ENCODE measurements around the gene CDH24. TPM values are rescaled to one million over a fixed set of nuclear protein-coding genes. Genes with fewer than 3 reads are reported as not detected.

The CDH24 gene
- polyA plus RNA-seq, 2 of the 4 experiments (the other 2 are of a cell fraction), result 4.8 to 5.1 TPM

DNA sequence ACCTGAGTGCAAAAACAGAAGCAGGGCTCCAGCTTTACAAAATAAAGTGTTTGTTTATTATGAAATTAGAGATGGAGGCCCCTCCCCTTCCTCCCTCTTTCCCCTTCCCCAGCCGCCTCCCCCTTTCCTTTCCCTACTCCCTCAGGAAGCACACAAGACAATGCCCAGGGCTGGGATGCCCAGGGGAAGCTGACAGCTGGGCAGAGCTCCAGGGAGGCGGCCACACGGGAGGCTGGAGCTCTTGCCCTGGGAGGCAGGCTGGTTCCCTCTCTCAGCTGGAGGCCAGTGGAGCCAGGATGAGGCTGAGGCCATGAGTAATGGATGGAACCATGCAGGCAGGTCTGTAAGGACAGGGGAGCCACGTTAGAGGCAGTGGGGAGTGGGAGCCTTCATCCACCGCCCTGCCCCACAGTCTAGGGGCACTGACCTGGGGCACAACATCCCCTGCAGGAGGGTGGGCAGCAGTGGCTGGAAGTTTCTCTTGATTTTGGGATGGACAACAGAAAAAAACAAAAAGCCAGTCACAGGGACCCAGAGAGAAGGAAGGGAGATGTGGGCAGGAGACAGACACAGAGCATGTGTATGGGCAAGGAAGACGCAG, 10.2 kb downstream of the CDH24 start:
- WGBS (ENCODE audit: missing lambda C conversion rate), result 60% methylated on average over 6 of the region's 6 CpGs
- Histone ChIP-seq H3K9me3 (no peaks in the 10 kb centered on the region), H3K4me1 (no peaks in the 10 kb centered on the region), H3K27ac (0 out of 6 replicates have a peak overlapping the region, but pooled peaks of 1 of the 2 experiments have one; percentile 12), H3K4me2 (no peak overlapping the region), H3K4me3 (no peak overlapping the region)
- POLR2A ChIA-PET, result no interaction called here
- TF ChIP-seq POLR2AphosphoS2 (conservative IDR thresholded peaks at IDR 0.05; ENCODE audit: low read length), result no peak
- no peak for TF ChIP-seq ESRRA (IDR thresholded peaks at IDR 0.05; ENCODE audit: borderline replicate concordance, low read length)
- no peak for TF ChIP-seq CEBPB (IDR thresholded peaks at IDR 0.05)
- TF ChIP-seq FOSB (CRISPR knock-in tag; IDR thresholded peaks at IDR 0.05), result no peak
- TF ChIP-seq CHD2 (IDR thresholded peaks at IDR 0.05; ENCODE audit: low read length, partially characterized antibody), result no peak
- TF ChIP-seq, protein P1, sequence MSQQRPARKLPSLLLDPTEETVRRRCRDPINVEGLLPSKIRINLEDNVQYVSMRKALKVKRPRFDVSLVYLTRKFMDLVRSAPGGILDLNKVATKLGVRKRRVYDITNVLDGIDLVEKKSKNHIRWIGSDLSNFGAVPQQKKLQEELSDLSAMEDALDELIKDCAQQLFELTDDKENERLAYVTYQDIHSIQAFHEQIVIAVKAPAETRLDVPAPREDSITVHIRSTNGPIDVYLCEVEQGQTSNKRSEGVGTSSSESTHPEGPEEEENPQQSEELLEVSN (IDR thresholded peaks at IDR 0.05; ENCODE audit: borderline replicate concordance, low read depth), result no peak
- TF ChIP-seq POLR2A (IDR thresholded peaks at IDR 0.05; ENCODE audit: low read length), result no peak
- TF ChIP-seq, protein P2, sequence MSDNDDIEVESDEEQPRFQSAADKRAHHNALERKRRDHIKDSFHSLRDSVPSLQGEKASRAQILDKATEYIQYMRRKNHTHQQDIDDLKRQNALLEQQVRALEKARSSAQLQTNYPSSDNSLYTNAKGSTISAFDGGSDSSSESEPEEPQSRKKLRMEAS (IDR thresholded peaks at IDR 0.05), result no peak
- no peak for TF ChIP-seq MAZ (IDR thresholded peaks at IDR 0.05; ENCODE audit: borderline replicate concordance, low read depth, low read length)
- no peak for TF ChIP-seq CBX2 (IDR thresholded peaks at IDR 0.05; ENCODE audit: borderline replicate concordance, low read depth)
- no peak for TF ChIP-seq NR3C1 (IDR thresholded peaks at IDR 0.05)
- TF ChIP-seq, protein P3, sequence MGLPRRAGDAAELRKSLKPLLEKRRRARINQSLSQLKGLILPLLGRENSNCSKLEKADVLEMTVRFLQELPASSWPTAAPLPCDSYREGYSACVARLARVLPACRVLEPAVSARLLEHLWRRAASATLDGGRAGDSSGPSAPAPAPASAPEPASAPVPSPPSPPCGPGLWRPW (IDR thresholded peaks at IDR 0.05), result no peak
- no peak for TF ChIP-seq HOXB5 (CRISPR knock-in tag; IDR thresholded peaks at IDR 0.05)
- no peak for TF ChIP-seq RARB (CRISPR knock-in tag; IDR thresholded peaks at IDR 0.05)
- CTCF ChIA-PET, result interaction anchor here (0.7 to 33.8 kb wide), 7 partner anchors 8 to 59 kb away, joined by 3 to 1206 read pairs (median 4); partner anchors contain the start of genes AJUBA and CDH24
- FAIRE-seq, result no peak
- no peak for DNase-seq (ENCODE audit: low read depth in 1 of 2, low spot score in 1 of 2)
- ATAC-seq, result no peak

DNA sequence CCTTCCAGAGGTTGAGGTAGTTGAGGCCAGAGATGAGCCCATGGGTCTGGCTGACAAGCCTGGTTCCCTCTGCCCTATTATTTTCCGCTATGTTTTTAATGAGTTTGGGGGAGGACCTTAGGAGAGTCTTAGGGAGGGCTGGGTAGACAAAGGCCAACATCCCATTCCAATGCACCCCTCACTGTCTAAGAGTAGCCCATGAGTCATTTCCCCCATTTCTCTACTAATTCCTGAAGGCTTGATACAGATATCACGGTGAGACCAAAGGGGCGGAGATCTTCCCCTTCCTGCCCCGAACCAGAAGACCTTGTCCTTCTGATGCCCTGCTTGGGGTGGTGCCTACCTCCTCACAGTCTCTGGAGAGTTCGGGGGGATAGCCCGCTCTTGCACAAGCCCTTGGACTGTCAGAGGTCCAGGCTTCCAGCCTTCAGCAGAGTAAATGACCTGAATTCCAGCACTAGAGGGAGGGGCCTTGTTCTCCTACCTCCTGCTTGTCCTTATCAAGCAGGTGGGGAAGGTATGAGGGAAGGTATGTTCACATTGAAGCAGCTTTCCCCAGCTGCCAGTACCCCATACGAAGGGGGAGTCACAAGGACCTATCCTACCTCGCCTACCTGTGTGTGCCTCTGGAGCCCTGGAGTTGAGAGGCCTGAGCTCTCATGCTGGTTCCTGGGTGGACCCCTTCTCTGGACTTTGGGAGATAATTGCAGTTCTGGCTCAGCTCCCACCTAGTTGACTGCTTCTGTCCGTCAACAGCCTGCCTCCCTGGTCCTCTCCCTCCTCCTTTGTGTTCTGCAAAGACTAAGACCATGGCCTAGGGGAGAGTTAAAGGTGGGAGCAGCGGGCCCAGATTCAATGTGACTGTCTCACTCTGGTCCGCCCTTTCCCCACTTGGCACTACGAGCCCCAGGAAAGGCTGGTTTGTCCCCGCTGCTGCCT, 11.6 kb downstream of the CDH24 start:
- FAIRE-seq (no peak), ATAC-seq (no peak), DNase-seq (ENCODE audit: low read depth in 1 of 2, low spot score in 1 of 2) (no peak)
- H3K27ac ChIP-seq, result no peak overlapping the region
- ChIA-PET POLR2A (no interaction called here), CTCF (interaction anchor here (1.2 to 33.8 kb wide), 4 partner anchors 9 to 57 kb away, joined by 4 to 1206 read pairs (median 32); partner anchors contain the start of genes AJUBA and CDH24)
- H3K4me1 ChIP-seq, result peaks cover 6% of the 10 kb centered on the region; the same call in 1 of the 3 replicates
- H3K4me3 ChIP-seq, result no peak overlapping the region
- H3K9me3 ChIP-seq, result no peaks in the 10 kb centered on the region
- no peak overlapping the region for H3K4me2 ChIP-seq
- TF ChIP-seq RAD21 (conservative IDR thresholded peaks at IDR 0.05 in 1 of 2, IDR thresholded peaks at IDR 0.05 in 1 of 2), result no peak
- TF ChIP-seq ZNF302 (CRISPR knock-in tag; IDR thresholded peaks at IDR 0.05), result no peak
- TF ChIP-seq PHF8 (IDR thresholded peaks at IDR 0.05; ENCODE audit: borderline replicate concordance, low read depth), result no peak
- TF ChIP-seq JUNB (IDR thresholded peaks at IDR 0.05), result no peak
- TF ChIP-seq MAFK (IDR thresholded peaks at IDR 0.05; ENCODE audit: partially characterized antibody), result no peak
- TF ChIP-seq MYC (IDR thresholded peaks at IDR 0.05; ENCODE audit: borderline replicate concordance, low read length), result no peak
- TF ChIP-seq CEBPB (IDR thresholded peaks at IDR 0.05), result no peak
- no peak for TF ChIP-seq KDM1A (IDR thresholded peaks at IDR 0.05; ENCODE audit: low read depth)
- TF ChIP-seq HDAC2 (IDR thresholded peaks at IDR 0.05), result no peak
- no peak for TF ChIP-seq TP53 (CRISPR knock-in tag; IDR thresholded peaks at IDR 0.05)
- TF ChIP-seq ESRRA (IDR thresholded peaks at IDR 0.05; ENCODE audit: borderline replicate concordance, low read length), result no peak
- TF ChIP-seq, protein P4, sequence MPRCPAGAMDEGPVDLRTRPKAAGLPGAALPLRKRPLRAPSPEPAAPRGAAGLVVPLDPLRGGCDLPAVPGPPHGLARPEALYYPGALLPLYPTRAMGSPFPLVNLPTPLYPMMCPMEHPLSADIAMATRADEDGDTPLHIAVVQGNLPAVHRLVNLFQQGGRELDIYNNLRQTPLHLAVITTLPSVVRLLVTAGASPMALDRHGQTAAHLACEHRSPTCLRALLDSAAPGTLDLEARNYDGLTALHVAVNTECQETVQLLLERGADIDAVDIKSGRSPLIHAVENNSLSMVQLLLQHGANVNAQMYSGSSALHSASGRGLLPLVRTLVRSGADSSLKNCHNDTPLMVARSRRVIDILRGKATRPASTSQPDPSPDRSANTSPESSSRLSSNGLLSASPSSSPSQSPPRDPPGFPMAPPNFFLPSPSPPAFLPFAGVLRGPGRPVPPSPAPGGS (IDR thresholded peaks at IDR 0.05), result no peak
- TF ChIP-seq, protein P5, sequence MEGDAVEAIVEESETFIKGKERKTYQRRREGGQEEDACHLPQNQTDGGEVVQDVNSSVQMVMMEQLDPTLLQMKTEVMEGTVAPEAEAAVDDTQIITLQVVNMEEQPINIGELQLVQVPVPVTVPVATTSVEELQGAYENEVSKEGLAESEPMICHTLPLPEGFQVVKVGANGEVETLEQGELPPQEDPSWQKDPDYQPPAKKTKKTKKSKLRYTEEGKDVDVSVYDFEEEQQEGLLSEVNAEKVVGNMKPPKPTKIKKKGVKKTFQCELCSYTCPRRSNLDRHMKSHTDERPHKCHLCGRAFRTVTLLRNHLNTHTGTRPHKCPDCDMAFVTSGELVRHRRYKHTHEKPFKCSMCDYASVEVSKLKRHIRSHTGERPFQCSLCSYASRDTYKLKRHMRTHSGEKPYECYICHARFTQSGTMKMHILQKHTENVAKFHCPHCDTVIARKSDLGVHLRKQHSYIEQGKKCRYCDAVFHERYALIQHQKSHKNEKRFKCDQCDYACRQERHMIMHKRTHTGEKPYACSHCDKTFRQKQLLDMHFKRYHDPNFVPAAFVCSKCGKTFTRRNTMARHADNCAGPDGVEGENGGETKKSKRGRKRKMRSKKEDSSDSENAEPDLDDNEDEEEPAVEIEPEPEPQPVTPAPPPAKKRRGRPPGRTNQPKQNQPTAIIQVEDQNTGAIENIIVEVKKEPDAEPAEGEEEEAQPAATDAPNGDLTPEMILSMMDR (IDR thresholded peaks at IDR 0.05), result no peak
- no peak for TF ChIP-seq CBX8 (IDR thresholded peaks at IDR 0.05)
- TF ChIP-seq, protein P6, sequence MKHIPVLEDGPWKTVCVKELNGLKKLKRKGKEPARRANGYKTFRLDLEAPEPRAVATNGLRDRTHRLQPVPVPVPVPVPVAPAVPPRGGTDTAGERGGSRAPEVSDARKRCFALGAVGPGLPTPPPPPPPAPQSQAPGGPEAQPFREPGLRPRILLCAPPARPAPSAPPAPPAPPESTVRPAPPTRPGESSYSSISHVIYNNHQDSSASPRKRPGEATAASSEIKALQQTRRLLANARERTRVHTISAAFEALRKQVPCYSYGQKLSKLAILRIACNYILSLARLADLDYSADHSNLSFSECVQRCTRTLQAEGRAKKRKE (CRISPR knock-in tag; IDR thresholded peaks at IDR 0.05; ENCODE audit: low read depth), result no peak
- TF ChIP-seq NR3C1 (IDR thresholded peaks at IDR 0.05), result no peak
- TF ChIP-seq, protein P7, sequence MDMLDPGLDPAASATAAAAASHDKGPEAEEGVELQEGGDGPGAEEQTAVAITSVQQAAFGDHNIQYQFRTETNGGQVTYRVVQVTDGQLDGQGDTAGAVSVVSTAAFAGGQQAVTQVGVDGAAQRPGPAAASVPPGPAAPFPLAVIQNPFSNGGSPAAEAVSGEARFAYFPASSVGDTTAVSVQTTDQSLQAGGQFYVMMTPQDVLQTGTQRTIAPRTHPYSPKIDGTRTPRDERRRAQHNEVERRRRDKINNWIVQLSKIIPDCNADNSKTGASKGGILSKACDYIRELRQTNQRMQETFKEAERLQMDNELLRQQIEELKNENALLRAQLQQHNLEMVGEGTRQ (IDR thresholded peaks at IDR 0.05), result no peak
- 79% methylated on average over 12 of the region's 13 CpGs for WGBS (ENCODE audit: missing lambda C conversion rate)

All from A549 (cell line).